Measurements from ENCODE around the gene FBXO22. TPM values are rescaled to one million over a fixed set of nuclear protein-coding genes. Genes with fewer than 3 reads are reported as not detected.

Gene FBXO22
- polyA plus RNA-seq, 1 of the 3 experiments (the other 2 are of a cell fraction) = 34.8 TPM

DNA sequence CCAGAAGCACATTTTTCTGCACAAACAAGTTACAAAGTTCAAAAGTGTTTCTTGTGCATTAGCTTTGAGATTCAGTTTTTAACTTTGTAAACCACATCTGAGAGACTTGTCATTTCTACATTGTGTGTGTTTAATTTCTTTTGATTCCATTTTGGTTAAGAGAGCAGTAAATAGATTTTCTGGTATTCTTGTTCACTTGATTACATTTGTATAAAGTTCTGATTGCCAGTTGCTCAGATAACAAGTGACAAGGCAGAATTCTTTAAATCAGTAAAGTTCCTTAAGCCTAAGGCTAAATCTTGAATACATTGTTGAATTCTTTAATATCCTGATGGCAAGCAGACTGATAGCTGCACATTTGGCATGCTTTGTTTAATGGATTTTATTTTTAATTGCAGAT is 3.1 kb upstream of the FBXO22 start:
- Histone ChIP-seq H3K4me1 (ENCODE audit: control insufficient read depth in 1 of 2, insufficient read depth in 2 of 2, low read depth in 1 of 2, low read length in 1 of 2) (peaks cover 4 to 16% of the 10 kb centered on the region in 2 experiments; a peak in 3 of 4 replicates), H3K9me2 (no peaks in the 10 kb centered on the region), H3F3A (replicated peaks; ENCODE audit: insufficient read depth) (peaks cover 16% of the 10 kb centered on the region), H3K79me2 (ENCODE audit: insufficient read depth) (peaks cover 23% of the 10 kb centered on the region), H3K9me3 (no peaks in the 10 kb centered on the region), H3K4me2 (no peak overlapping the region), H2AFZ (ENCODE audit: low read depth) (no peak overlapping the region), H3K4me3 (ENCODE audit: low read depth in 2 of 2, low read length in 1 of 2) (no peak overlapping the region), H3K27me3 (ENCODE audit: insufficient read depth) (no peaks in the 10 kb centered on the region), H3K36me3 (replicated peaks in 1 of 2; ENCODE audit: control insufficient read depth in 1 of 2, insufficient read depth in 2 of 2, low read length in 1 of 2) (peaks cover 35 to 40% of the 10 kb centered on the region in 2 experiments), H3K9ac (no peak overlapping the region), H4K20me1 (ENCODE audit: insufficient read depth) (no peaks in the 10 kb centered on the region), H3K27ac (ENCODE audit: low read depth in 2 of 2, low read length in 1 of 2) (no peak overlapping the region)
- CTCF ChIA-PET = no interaction called here
- DNase-seq = no peak
- POLR2A ChIA-PET = no interaction called here
- no peak for TF ChIP-seq ZBTB33 (IDR thresholded peaks at IDR 0.05; ENCODE audit: borderline replicate concordance, low read depth)
- no peak for TF ChIP-seq EZH2phosphoT487 (IDR thresholded peaks at IDR 0.05; ENCODE audit: borderline replicate concordance, low read depth)
- TF ChIP-seq ELF1 (IDR thresholded peaks at IDR 0.05) = no peak
- no peak for TF ChIP-seq TAF1 (IDR thresholded peaks at IDR 0.05; ENCODE audit: borderline replicate concordance, low read depth, low read length)
- no peak for TF ChIP-seq YY1 (IDR thresholded peaks at IDR 0.05; ENCODE audit: low read depth)
- no peak for TF ChIP-seq MEF2A (IDR thresholded peaks at IDR 0.05; ENCODE audit: borderline replicate concordance, low read depth)
- TF ChIP-seq, protein P1, sequence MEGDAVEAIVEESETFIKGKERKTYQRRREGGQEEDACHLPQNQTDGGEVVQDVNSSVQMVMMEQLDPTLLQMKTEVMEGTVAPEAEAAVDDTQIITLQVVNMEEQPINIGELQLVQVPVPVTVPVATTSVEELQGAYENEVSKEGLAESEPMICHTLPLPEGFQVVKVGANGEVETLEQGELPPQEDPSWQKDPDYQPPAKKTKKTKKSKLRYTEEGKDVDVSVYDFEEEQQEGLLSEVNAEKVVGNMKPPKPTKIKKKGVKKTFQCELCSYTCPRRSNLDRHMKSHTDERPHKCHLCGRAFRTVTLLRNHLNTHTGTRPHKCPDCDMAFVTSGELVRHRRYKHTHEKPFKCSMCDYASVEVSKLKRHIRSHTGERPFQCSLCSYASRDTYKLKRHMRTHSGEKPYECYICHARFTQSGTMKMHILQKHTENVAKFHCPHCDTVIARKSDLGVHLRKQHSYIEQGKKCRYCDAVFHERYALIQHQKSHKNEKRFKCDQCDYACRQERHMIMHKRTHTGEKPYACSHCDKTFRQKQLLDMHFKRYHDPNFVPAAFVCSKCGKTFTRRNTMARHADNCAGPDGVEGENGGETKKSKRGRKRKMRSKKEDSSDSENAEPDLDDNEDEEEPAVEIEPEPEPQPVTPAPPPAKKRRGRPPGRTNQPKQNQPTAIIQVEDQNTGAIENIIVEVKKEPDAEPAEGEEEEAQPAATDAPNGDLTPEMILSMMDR (IDR thresholded peaks at IDR 0.05) = no peak
- TF ChIP-seq EP300 (IDR thresholded peaks at IDR 0.05; ENCODE audit: borderline replicate concordance in 1 of 2, low read depth in 1 of 2, low read length in 1 of 2) = no peak
- TF ChIP-seq FOSL2 (IDR thresholded peaks at IDR 0.05; ENCODE audit: borderline replicate concordance, low read depth) = no peak
- no peak for TF ChIP-seq RCOR1 (IDR thresholded peaks at IDR 0.05; ENCODE audit: low read length)
- TF ChIP-seq GATA2 (CRISPR knock-in tag; IDR thresholded peaks at IDR 0.05) = no peak
- TF ChIP-seq PBX3 (IDR thresholded peaks at IDR 0.05) = no peak
- no peak for TF ChIP-seq IRF3 (IDR thresholded peaks at IDR 0.05; ENCODE audit: low read depth, low read length)
- no peak for TF ChIP-seq NRF1 (IDR thresholded peaks at IDR 0.05; ENCODE audit: low read depth, low read length)
- no peak for TF ChIP-seq JUND (IDR thresholded peaks at IDR 0.05)
- no peak for TF ChIP-seq MXI1 (IDR thresholded peaks at IDR 0.05; ENCODE audit: low read depth, low read length)

All from SK-N-SH (cell line).